Esophagus muscularis mucosa (tissue), 4 donors: Measurements from ENCODE around the gene REEP6. TPM values are rescaled to one million over a fixed set of nuclear protein-coding genes. Genes with fewer than 3 reads are reported as not detected.
A peak's percentile ranks its signal among the peaks of the same experiment; 100 is the strongest.

ENCODE experiments used
- DNase-seq: peaks from one replicate; pipeline ENCODE4 v3.0.0-alpha.2; 2017; ENCODE audit errors: extremely low spot score
- H3K27ac ChIP-seq, 4 donors: fragments of 200-600 bp; sonication (generic); replicated peaks in 1 of 4; 1 replicate in 3 of 4; 2 replicates in 1 of 4; pipeline ENCODE4 v1.5.1; 2016 to 2019; ENCODE audit warnings: mild to moderate bottlenecking in 1 of 4
- H3K27me3 ChIP-seq, 4 donors: fragments of 200-600 bp; sonication (generic); one replicate each; pipeline versions ENCODE4 v1.5.1 to v1.6.0; 2016 to 2019
- H3K36me3 ChIP-seq, 4 donors: fragments of 200-600 bp; sonication (generic); one replicate each; pipeline ENCODE4 v1.5.1; 2016 to 2019
- H3K4me1 ChIP-seq, 4 donors: fragments of 200-600 bp; sonication (generic); one replicate each; pipeline ENCODE4 v1.5.1; 2016 to 2019
- H3K4me3 ChIP-seq, 4 donors: fragments of 200-600 bp; sonication (generic); 1 replicate in 2 of 4; 2 replicates in 2 of 4; pipeline ENCODE4 v1.5.1; 2016 to 2019; ENCODE audit warnings: mild to moderate bottlenecking in 4 of 4, moderate library complexity in 1 of 4
- H3K9me3 ChIP-seq, 4 donors: fragments of 200-600 bp; sonication (generic); 1 replicate in 3 of 4; 2 replicates in 1 of 4; pipeline ENCODE4 v1.5.1; 2016 to 2019
- EP300 ChIP-seq: sonication (generic); formaldehyde crosslinking; IDR thresholded peaks from one replicate; pipeline ENCODE4 v1.6.1; 2017; ENCODE audit warnings: antibody characterized with exemption
- POLR2A ChIP-seq: fragments of 450-650 bp; IDR thresholded peaks from one replicate; pipeline ENCODE4 v1.6.1; 2017; ENCODE audit warnings: antibody characterized with exemption, moderate library complexity, mild to moderate bottlenecking, low read depth
- POLR2AphosphoS5 ChIP-seq, 2 donors: sonication (generic); formaldehyde crosslinking; IDR thresholded peaks; one replicate each; pipeline ENCODE4 v1.6.1; 2017; ENCODE audit warnings: antibody characterized with exemption in 2 of 2
- WGBS: methylation state at CpG from one replicate; pipeline ENCODE4 v1.1.5; 2018; 5-methylcytosine and 5-hydroxymethylcytosine counted together
- intact Hi-C: fragments of 100-400 bp; cut with DNase I; formaldehyde crosslinking; loops from one replicate; pipeline ENCODE4 v1.15.1; 2023
- total RNA-seq, 4 donors: library from RNA; depleted of rRNA; stranded (reverse); fragments of >200 nt; gene quantifications; one replicate each; pipeline versions ENCODE4 v1.1.0 to v1.2.1, GENCODE V29; 2016
- TF ChIP-seq, protein P1 (sequence below), 3 experiments: fragments of 200-600 bp in 2 of 3; fragments of 450-650 bp in 1 of 3; sonication (generic) in 2 of 3; IDR thresholded peaks; one replicate each; pipeline ENCODE4 v1.5.1; 2017 to 2019; ENCODE audit warnings: antibody characterized with exemption in 3 of 3, mild to moderate bottlenecking in 2 of 3, moderate library complexity in 1 of 3

REEP6 gene
- total RNA-seq, 4 donors from 2014 or later: 0.23 to 2.3 (median 0.99) TPM; not detected in 1

DNA sequence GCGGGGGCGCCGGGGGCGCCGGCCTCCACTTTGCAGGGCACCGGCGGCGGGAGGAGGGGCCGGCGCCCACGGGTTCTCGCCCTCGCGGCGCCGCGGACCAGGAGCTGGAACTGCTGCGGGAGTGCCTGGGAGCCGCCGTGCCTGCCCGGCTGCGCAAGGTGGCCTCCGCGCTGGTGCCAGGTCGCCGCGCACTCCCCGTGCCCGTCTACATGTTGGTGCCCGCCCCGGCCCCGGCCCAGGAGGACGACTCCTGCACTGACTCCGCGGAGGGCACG lies 23.8 kb upstream of the REEP6 start:
- TF ChIP-seq POLR2AphosphoS5 (IDR thresholded peaks at IDR 0.05) (no peak), EP300 (no peak), POLR2A (no peak)
- TF ChIP-seq, protein P1, sequence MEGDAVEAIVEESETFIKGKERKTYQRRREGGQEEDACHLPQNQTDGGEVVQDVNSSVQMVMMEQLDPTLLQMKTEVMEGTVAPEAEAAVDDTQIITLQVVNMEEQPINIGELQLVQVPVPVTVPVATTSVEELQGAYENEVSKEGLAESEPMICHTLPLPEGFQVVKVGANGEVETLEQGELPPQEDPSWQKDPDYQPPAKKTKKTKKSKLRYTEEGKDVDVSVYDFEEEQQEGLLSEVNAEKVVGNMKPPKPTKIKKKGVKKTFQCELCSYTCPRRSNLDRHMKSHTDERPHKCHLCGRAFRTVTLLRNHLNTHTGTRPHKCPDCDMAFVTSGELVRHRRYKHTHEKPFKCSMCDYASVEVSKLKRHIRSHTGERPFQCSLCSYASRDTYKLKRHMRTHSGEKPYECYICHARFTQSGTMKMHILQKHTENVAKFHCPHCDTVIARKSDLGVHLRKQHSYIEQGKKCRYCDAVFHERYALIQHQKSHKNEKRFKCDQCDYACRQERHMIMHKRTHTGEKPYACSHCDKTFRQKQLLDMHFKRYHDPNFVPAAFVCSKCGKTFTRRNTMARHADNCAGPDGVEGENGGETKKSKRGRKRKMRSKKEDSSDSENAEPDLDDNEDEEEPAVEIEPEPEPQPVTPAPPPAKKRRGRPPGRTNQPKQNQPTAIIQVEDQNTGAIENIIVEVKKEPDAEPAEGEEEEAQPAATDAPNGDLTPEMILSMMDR (IDR thresholded peaks at IDR 0.05): no peak
- intact Hi-C loops: no loop called here
- peaks cover 0 to 2% (median 0%) of the 10 kb centered on the region in 4 donors for H3K36me3 ChIP-seq
- H3K27me3 ChIP-seq: peaks cover 31 to 90% (median 58%) of the 10 kb centered on the region in 4 donors
- no peak for DNase-seq
- H3K4me1 ChIP-seq: peaks cover 51 to 72% (median 66%) of the 10 kb centered on the region in 4 donors
- H3K4me3 ChIP-seq: peak overlapping the region in 2 of 4 donors; percentile 49
- no CpG with 5 or more reads among the region's 36 CpGs for WGBS
- no peak overlapping the region for H3K27ac ChIP-seq
- H3K9me3 ChIP-seq: no peaks in the 10 kb centered on the region

GRCh38 chr19:1467490-1468273 lies 23.3 kb upstream of the REEP6 start:
- intact Hi-C loops: no loop called here
- no peaks in the 10 kb centered on the region for H3K9me3 ChIP-seq
- H3K4me1 ChIP-seq: peaks cover 51 to 78% (median 72%) of the 10 kb centered on the region in 4 donors
- peaks cover 0 to 2% (median 0%) of the 10 kb centered on the region in 4 donors for H3K36me3 ChIP-seq
- no peak overlapping the region for H3K27ac ChIP-seq
- H3K27me3 ChIP-seq: peaks cover 32 to 95% (median 64%) of the 10 kb centered on the region in 4 donors
- H3K4me3 ChIP-seq: peak overlapping the region in 3 of 4 donors; percentile 49 to 59 (median 49)
- no peak for DNase-seq
- no CpG with 5 or more reads among the region's 92 CpGs for WGBS
- TF ChIP-seq POLR2A (no peak), POLR2AphosphoS5 (IDR thresholded peaks at IDR 0.05) (no peak), EP300 (no peak)
- TF ChIP-seq, protein P1 (IDR thresholded peaks at IDR 0.05): no peak

GRCh38 chr19:1468274-1468820 lies 22.6 kb upstream of the REEP6 start:
- Histone ChIP-seq H3K4me3 (peak overlapping the region; percentile 46 to 59 (median 49)), H3K27me3 (peaks cover 32 to 96% (median 69%) of the 10 kb centered on the region in 4 donors), H3K27ac (no peak overlapping the region), H3K4me1 (peaks cover 54 to 84% (median 78%) of the 10 kb centered on the region in 4 donors), H3K9me3 (no peaks in the 10 kb centered on the region), H3K36me3 (peaks cover 0 to 2% (median 0%) of the 10 kb centered on the region in 4 donors)
- intact Hi-C loops: no loop called here
- WGBS: 11% methylated on average over 8 of the region's 49 CpGs
- TF ChIP-seq, protein P1 (IDR thresholded peaks at IDR 0.05): no peak
- TF ChIP-seq POLR2A (no peak), POLR2AphosphoS5 (IDR thresholded peaks at IDR 0.05) (no peak)
- no peak for DNase-seq

GRCh38 chr19:1468821-1469254 lies 22.1 kb upstream of the REEP6 start:
- intact Hi-C loops: no loop called here

More at GRCh38 chr19:1468821-1469254, 22.1 kb upstream of the REEP6 start:
- Histone ChIP-seq H3K4me3 (peak overlapping the region; percentile 46 to 59 (median 49)), H3K9me3 (no peaks in the 10 kb centered on the region), H3K4me1 (peaks cover 54 to 89% (median 82%) of the 10 kb centered on the region in 4 donors), H3K27ac (no peak overlapping the region), H3K27me3 (peaks cover 32 to 98% (median 71%) of the 10 kb centered on the region in 4 donors), H3K36me3 (peaks cover 0 to 3% (median 0%) of the 10 kb centered on the region in 4 donors)
- WGBS: 4% methylated on average over 9 of the region's 47 CpGs
- no peak for DNase-seq
- TF ChIP-seq POLR2AphosphoS5 (IDR thresholded peaks at IDR 0.05) (no peak), EP300 (no peak), POLR2A (no peak)
- TF ChIP-seq, protein P1 (IDR thresholded peaks at IDR 0.05): no peak
